ENCODE data around the gene ODC1.
"Not testable (repeated sequence)": the region's sequence is repeated elsewhere in the genome, so short reads cannot be mapped to it uniquely, and the experiment has no call there.

The ODC1 gene

GRCh38 chr2:10453905-10454298 lies 5.8 kb upstream of the ODC1 start:
- DNase-seq (ENCODE audit: low spot score), result no peak
- FAIRE-seq, result no peak

- no peak for DNase-seq (ENCODE audit: low spot score)
- no peak for FAIRE-seq
These were observed 5.1 kb upstream of the ODC1 start for GRCh38 chr2:10452956-10453904.

- no peak for FAIRE-seq
These were observed 4.2 kb upstream of the ODC1 start for GRCh38 chr2:10452312-10452711.

GRCh38 chr2:10451819-10452218 lies 3.7 kb upstream of the ODC1 start:
- no peak for FAIRE-seq
- no peak for DNase-seq (ENCODE audit: low spot score)

More at GRCh38 chr2:10452312-10452711, 4.2 kb upstream of the ODC1 start:
- peak; percentile 79 for DNase-seq (ENCODE audit: low spot score)

- DNase-seq (ENCODE audit: low spot score), result no peak
- FAIRE-seq, result no peak
These were observed 1.9 kb upstream of the ODC1 start for GRCh38 chr2:10449838-10450691.

- no peak for DNase-seq (ENCODE audit: low spot score)
- no peak for FAIRE-seq
These were observed 1.3 kb upstream of the ODC1 start for GRCh38 chr2:10449486-10449831.

GRCh38 chr2:10448576-10449485 lies 704 bp upstream of the ODC1 start:
- DNase-seq (ENCODE audit: low spot score) (peak; percentile 99), FAIRE-seq (peak; percentile 72)

GRCh38 chr2:10447300-10447894 lies 730 bp downstream of the ODC1 start:
- FAIRE-seq (no peak), DNase-seq (ENCODE audit: low spot score) (peak; percentile 47)

GRCh38 chr2:10446631-10447030 lies 1.5 kb downstream of the ODC1 start:
- no peak for DNase-seq (ENCODE audit: low spot score)
- no peak for FAIRE-seq

- DNase-seq (ENCODE audit: low spot score), result no peak
- FAIRE-seq, result no peak
These were observed 3.7 kb downstream of the ODC1 start for GRCh38 chr2:10444463-10444862.

- not testable (repeated sequence) for DNase-seq (ENCODE audit: low spot score); FAIRE-seq
These were observed 5.5 kb downstream of the ODC1 start for GRCh38 chr2:10442469-10443126.

- DNase-seq (ENCODE audit: low spot score), result no peak
- no peak for FAIRE-seq
These were observed 6.2 kb downstream of the ODC1 start for GRCh38 chr2:10441948-10442347.

GRCh38 chr2:10440736-10441135 lies 7.4 kb downstream of the ODC1 start:
- FAIRE-seq, result no peak
- no peak for DNase-seq (ENCODE audit: low spot score)

- DNase-seq (ENCODE audit: low spot score), result no peak
- FAIRE-seq, result no peak
These were observed 8.2 kb downstream of the ODC1 start for GRCh38 chr2:10439971-10440370.

- FAIRE-seq (no peak), DNase-seq (ENCODE audit: low spot score) (no peak)
These were observed 8.8 kb downstream of the ODC1 start for GRCh38 chr2:10439185-10439879.

GRCh38 chr2:10438688-10439087 lies 9.4 kb downstream of the ODC1 start:
- no peak for DNase-seq (ENCODE audit: low spot score)
- no peak for FAIRE-seq

- no peak for FAIRE-seq
These were observed 10.3 kb downstream of the ODC1 start for GRCh38 chr2:10437806-10438205.

GRCh38 chr2:10436583-10437110 lies 11.5 kb downstream of the ODC1 start:
- no peak for FAIRE-seq

More at GRCh38 chr2:10437806-10438205, 10.3 kb downstream of the ODC1 start:
- no peak for DNase-seq (ENCODE audit: low spot score)

GRCh38 chr2:10435820-10436204 lies 12.3 kb downstream of the ODC1 start:
- FAIRE-seq (no peak), DNase-seq (ENCODE audit: low spot score) (no peak)

More at GRCh38 chr2:10436583-10437110, 11.5 kb downstream of the ODC1 start:
- no peak for DNase-seq (ENCODE audit: low spot score)

Measured in urothelium cell line (cell line).